Osteoblast (primary cell): Measurements from ENCODE around the gene DLG2. TPM values are rescaled to one million over a fixed set of nuclear protein-coding genes. Genes with fewer than 3 reads are reported as not detected.

ENCODE experiments used
- DNase-seq: peaks from one replicate; pipeline ENCODE4 v3.0.0; 2011; ENCODE audit warnings: low spot score, mixed read lengths; ENCODE audit not compliant: insufficient read length; ENCODE audit errors: missing footprints
- H2AFZ ChIP-seq: 2 replicates; pipeline ENCODE4 v1.6.0; 2011; ENCODE audit warnings: mild to moderate bottlenecking, low read length
- H3K27ac ChIP-seq: 2 replicates; pipeline ENCODE4 v1.5.1; 2011; ENCODE audit warnings: mild to moderate bottlenecking, low read depth, low read length, moderate library complexity
- H3K27me3 ChIP-seq: 2 replicates; pipeline ENCODE4 v1.6.0; 2012; ENCODE audit warnings: mild to moderate bottlenecking, control low read depth, inconsistent platforms, low read length, moderate library complexity; ENCODE audit not compliant: insufficient read depth
- H3K36me3 ChIP-seq: 2 replicates; pipeline ENCODE4 v1.5.1; 2011; ENCODE audit warnings: mild to moderate bottlenecking, low read length, control low read depth, moderate library complexity; ENCODE audit not compliant: insufficient read depth
- H3K4me1 ChIP-seq: 2 replicates; pipeline ENCODE4 v1.5.1; 2011; ENCODE audit warnings: mild to moderate bottlenecking, low read length, control low read depth, moderate library complexity; ENCODE audit not compliant: insufficient read depth
- H3K4me2 ChIP-seq: 2 replicates; pipeline ENCODE4 v1.6.0; 2011; ENCODE audit warnings: mild to moderate bottlenecking, low read length; ENCODE audit not compliant: insufficient read depth
- H3K4me3 ChIP-seq: fragments of 200-600 bp; sonication (generic); 3 replicates; pipeline ENCODE4 v1.5.1; 2012; ENCODE audit warnings: mild to moderate bottlenecking, low read length, inconsistent platforms; ENCODE audit not compliant: insufficient read depth
- H3K79me2 ChIP-seq: 2 replicates; pipeline ENCODE4 v1.6.0; 2012; ENCODE audit warnings: mild to moderate bottlenecking, low read length, control low read depth, inconsistent platforms; ENCODE audit not compliant: insufficient read depth
- H3K9me3 ChIP-seq: 2 replicates; pipeline ENCODE4 v1.5.1; 2011; ENCODE audit warnings: low read depth, low read length, control low read depth
- H4K20me1 ChIP-seq: 2 replicates; pipeline ENCODE4 v1.6.0; 2012; ENCODE audit warnings: mild to moderate bottlenecking, low read length, control low read depth; ENCODE audit not compliant: insufficient read depth
- CTCF ChIP-seq: IDR thresholded peaks from 2 replicates; pipeline ENCODE4 v1.5.1; 2011; ENCODE audit warnings: mild to moderate bottlenecking, low read depth, low read length, moderate library complexity; ENCODE audit errors: extremely low read depth
- total RNA-seq: library from RNA; depleted of rRNA; stranded (reverse); fragments of >200 nt; gene quantifications from 2 replicates; pipeline ENCODE4 v1.2.3, GENCODE V29; 2012

The DLG2 gene
- total RNA-seq, 1 donor = 3.3 TPM

DNA sequence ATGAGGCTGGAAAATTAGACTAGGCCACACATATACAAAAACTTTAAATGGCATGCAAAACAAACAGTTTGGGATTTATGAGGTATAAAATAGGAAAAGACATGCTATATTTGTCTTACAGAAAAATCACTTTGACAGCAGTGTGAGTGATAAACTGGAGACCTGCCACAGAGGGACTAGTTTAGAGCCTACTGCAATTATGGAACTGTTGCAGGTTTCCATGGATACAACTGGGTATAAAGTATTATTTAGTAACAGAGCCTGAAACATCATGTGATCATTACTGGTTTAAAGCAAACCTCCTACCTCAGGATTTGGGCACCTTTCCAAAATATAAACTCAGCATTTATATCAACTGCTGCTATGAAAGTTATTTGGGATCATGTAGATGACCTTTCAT, 1032.5 kb downstream of the DLG2 start:
- H3K27ac ChIP-seq = no peak overlapping the region
- TF ChIP-seq CTCF = no peak
- H3K9me3 ChIP-seq = no peaks in the 10 kb centered on the region
- H3K4me1 ChIP-seq = no peaks in the 10 kb centered on the region
- no peaks in the 10 kb centered on the region for H3K27me3 ChIP-seq
- peak; percentile 1 for DNase-seq
- H4K20me1 ChIP-seq = no peaks in the 10 kb centered on the region
- no peak overlapping the region for H2AFZ ChIP-seq
- H3K79me2 ChIP-seq = no peaks in the 10 kb centered on the region
- no peak overlapping the region for H3K4me3 ChIP-seq
- no peak overlapping the region for H3K4me2 ChIP-seq
- no peaks in the 10 kb centered on the region for H3K36me3 ChIP-seq

- Histone ChIP-seq H3K4me2 (no peak overlapping the region), H3K9me3 (no peaks in the 10 kb centered on the region), H3K4me1 (no peaks in the 10 kb centered on the region), H3K27ac (no peak overlapping the region), H2AFZ (no peak overlapping the region), H3K36me3 (no peaks in the 10 kb centered on the region), H3K79me2 (no peaks in the 10 kb centered on the region), H3K4me3 (no peak overlapping the region), H3K27me3 (no peaks in the 10 kb centered on the region), H4K20me1 (no peaks in the 10 kb centered on the region)
- TF ChIP-seq CTCF = no peak
- DNase-seq = no peak
Measured at GRCh38 chr11:84590106-84590505, 1037.0 kb downstream of the DLG2 start.

DNA sequence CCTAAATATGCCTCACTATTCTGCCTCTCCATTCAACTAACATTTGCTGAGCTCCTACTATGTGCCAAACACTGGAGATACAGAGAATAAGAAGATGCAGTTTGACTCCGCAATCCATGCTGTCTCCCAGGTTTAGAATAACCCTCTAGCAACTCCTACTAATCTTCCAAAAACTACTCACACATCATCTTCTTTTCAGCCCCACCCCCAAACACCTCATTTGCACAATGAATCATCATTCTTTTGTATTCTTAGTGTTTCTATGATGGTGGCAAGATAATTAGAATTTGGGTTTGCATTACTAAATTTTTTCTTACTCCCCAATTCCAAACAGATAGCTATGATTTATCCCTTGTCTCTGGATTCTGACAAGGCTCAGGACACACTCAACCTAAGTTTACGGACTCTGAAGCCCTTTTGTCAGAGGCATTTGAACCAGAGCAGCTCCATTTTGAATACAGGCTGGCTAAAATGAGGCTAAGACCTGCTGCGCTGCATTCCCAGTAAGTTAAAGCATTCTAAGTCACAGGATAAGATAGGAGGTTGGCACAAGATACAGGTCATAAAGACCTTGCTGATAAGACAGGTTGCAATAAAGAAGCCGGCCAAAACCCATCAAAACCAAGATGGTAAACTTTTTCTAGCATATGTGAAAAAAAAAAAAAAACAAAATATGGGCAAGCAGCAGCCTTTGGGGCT, 1038.9 kb downstream of the DLG2 start:
- no peak for TF ChIP-seq CTCF
- Histone ChIP-seq H3K27ac (no peak overlapping the region), H3K9me3 (no peaks in the 10 kb centered on the region), H4K20me1 (no peaks in the 10 kb centered on the region), H3K36me3 (no peaks in the 10 kb centered on the region), H3K4me2 (no peak overlapping the region), H3K4me1 (no peaks in the 10 kb centered on the region), H3K27me3 (no peaks in the 10 kb centered on the region), H2AFZ (no peak overlapping the region), H3K79me2 (no peaks in the 10 kb centered on the region), H3K4me3 (no peak overlapping the region)
- no peak for DNase-seq

- Histone ChIP-seq H2AFZ (no peak overlapping the region), H3K79me2 (no peaks in the 10 kb centered on the region), H3K27ac (no peak overlapping the region), H3K9me3 (no peaks in the 10 kb centered on the region), H3K36me3 (no peaks in the 10 kb centered on the region), H3K4me3 (no peak overlapping the region), H3K27me3 (no peaks in the 10 kb centered on the region), H4K20me1 (no peaks in the 10 kb centered on the region), H3K4me1 (no peaks in the 10 kb centered on the region), H3K4me2 (no peak overlapping the region)
- no peak for DNase-seq
- TF ChIP-seq CTCF = no peak
Measured at GRCh38 chr11:84583106-84583505, 1044.0 kb downstream of the DLG2 start.
